Measurements from ENCODE around the gene STKLD1.
A peak's percentile ranks its signal among the peaks of the same experiment; 100 is the strongest.

The STKLD1 gene

DNA sequence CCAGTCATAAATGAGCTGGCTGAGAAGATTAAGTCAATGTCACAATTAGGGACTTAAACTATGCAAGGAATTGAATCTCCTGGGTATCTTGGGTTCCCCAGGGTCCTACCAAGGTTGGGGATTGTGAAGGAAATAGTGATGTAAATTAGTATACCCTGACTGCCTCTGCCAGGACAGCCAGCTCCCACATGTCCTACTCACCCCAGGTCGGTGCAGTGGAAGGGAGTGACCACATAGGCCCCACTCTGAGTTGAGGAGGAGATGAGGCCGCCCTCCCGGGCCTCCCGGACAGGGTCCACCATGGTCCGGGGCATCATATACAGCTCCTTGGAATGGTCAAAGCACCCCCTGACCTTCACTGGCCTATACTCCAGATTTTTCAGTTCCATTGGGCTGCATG lies 22.6 kb upstream of the STKLD1 start:
- peak overlapping the region; percentile 75 for H3K27ac ChIP-seq
- TF ChIP-seq, protein P1, sequence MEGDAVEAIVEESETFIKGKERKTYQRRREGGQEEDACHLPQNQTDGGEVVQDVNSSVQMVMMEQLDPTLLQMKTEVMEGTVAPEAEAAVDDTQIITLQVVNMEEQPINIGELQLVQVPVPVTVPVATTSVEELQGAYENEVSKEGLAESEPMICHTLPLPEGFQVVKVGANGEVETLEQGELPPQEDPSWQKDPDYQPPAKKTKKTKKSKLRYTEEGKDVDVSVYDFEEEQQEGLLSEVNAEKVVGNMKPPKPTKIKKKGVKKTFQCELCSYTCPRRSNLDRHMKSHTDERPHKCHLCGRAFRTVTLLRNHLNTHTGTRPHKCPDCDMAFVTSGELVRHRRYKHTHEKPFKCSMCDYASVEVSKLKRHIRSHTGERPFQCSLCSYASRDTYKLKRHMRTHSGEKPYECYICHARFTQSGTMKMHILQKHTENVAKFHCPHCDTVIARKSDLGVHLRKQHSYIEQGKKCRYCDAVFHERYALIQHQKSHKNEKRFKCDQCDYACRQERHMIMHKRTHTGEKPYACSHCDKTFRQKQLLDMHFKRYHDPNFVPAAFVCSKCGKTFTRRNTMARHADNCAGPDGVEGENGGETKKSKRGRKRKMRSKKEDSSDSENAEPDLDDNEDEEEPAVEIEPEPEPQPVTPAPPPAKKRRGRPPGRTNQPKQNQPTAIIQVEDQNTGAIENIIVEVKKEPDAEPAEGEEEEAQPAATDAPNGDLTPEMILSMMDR (conservative IDR thresholded peaks at IDR 0.05; ENCODE audit: low read depth), result no peak
- POLR2A ChIA-PET (ENCODE audit: low non-redundant PET), result no interaction called here
- CTCF ChIA-PET, result no interaction called here
- DNase-seq (ENCODE audit: low spot score), result no peak

DNA sequence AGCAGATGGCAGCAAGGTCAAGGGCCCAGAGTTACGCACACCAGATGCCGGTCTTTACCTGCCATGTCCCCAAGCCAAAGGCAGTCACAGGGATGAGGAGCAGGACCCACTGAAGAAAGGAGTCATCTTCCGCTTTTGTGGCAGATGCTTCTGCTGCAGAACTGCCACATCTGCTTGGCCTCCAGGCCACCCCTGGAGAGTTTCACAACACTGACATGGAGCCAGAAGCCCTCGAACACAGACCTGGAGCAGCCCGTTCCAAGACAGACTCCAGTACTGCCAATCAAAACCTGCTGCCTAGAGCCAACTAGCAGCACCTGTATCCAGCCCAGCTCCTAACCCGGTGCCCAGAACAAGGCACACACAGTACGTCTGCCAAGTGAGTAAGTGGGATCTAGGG lies 21.4 kb upstream of the STKLD1 start:
- POLR2A ChIA-PET (ENCODE audit: low non-redundant PET), result interaction anchor here (0.8 to 1.1 kb wide), 2 partner anchors 17 to 62 kb away, joined by 3 to 4 read pairs; no protein-coding TSS in a partner anchor
- DNase-seq (ENCODE audit: low spot score), result no peak
- H3K27ac ChIP-seq, result peak overlapping the region; percentile 75

DNA sequence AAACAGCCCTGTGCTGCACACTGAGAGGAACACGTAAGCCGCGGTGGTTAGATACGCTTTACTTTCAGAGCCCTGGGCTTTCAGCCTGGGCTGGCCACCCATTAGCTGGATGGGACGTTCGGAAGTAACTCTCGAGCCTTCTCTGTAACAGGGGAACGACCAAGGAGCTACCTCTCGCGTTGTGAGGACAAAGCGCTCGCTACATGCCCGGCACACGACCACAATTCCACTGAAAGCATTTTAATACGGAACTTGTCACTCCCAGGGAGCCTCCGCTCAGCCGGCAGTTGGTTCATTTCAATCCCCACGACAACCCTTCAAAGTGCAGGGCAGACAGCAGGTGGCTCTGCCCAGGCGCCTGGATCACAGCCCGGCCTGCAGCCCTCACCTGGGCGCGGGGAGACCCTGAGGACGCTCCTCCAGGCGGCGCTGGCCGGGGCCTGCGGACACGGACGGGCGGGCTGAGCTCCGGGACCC lies 20.2 kb upstream of the STKLD1 start:
- ChIA-PET POLR2A (ENCODE audit: low non-redundant PET) (interaction anchor here (0.7 to 1.5 kb wide), 4 partner anchors 10 to 668 kb away, joined by 3 to 8 read pairs (median 4); no protein-coding TSS in a partner anchor), CTCF (interaction anchor here (0.7 to 2.2 kb wide), 4 partner anchors 14 to 131 kb away, joined by 3 to 11 read pairs (median 7); no protein-coding TSS in a partner anchor)
- TF ChIP-seq, protein P1 (conservative IDR thresholded peaks at IDR 0.05; ENCODE audit: low read depth), result no peak
- no peak for DNase-seq (ENCODE audit: low spot score)
- H3K27ac ChIP-seq, result peak overlapping the region; percentile 75

More for the DNA sequence above, 21.4 kb upstream of the STKLD1 start:
- TF ChIP-seq, protein P1 (conservative IDR thresholded peaks at IDR 0.05; ENCODE audit: low read depth), result no peak
- CTCF ChIA-PET, result interaction anchor here (0.6 to 2.2 kb wide), 2 partner anchors 49 to 1689 kb away, joined by 5 to 11 read pairs; no protein-coding TSS in a partner anchor

DNA sequence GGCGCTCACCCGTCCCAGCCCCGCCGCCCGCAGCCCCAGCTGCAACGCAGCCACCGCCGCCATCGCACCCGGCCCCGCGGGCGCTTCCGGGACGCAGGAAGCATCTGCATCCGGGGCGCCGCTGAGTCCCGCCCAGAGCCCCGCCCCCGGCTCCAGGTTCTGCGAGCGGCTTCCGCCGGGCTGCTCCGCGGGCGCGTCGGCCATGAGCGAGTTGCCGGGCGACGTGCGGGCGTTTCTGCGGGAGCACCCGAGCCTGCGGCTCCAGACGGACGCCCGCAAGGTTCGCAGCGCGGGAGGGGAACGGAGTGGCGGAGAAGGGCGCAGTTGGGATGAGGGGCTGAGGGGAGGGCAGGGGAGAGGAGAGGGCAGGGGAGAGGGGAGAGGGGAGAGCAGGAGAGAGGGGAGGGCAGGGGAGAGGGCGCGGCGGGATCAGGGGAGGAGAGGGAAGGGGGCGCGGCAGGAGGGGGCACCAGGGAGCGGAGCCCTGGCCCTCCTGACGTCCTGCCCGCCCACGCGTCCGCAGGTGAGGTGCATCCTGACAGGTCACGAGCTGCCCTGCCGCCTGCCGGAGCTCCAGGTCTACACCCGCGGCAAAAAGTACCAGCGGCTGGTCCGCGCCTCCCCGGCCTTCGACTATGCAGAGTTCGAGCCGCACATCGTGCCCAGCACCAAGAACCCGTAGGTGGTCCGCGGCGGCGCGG lies 19.6 kb upstream of the STKLD1 start, which contains the start of the genes SURF1 and SURF2:
SURF1 (minus strand) TSS at position 97 of the 701 bp plus-strand sequence; CDS start at position 63, 34 bp downstream.
SURF2 (plus strand) TSS at position 160 of the 701 bp plus-strand sequence; CDS start at position 203, 43 bp downstream.
- ChIA-PET CTCF (interaction anchor here (0.6 to 2.2 kb wide), 5 partner anchors 10 to 334 kb away, joined by 3 to 11 read pairs (median 4); no protein-coding TSS in a partner anchor), POLR2A (ENCODE audit: low non-redundant PET) (interaction anchor here (0.7 to 1.5 kb wide), 3 partner anchors 9 to 667 kb away, joined by 3 to 9 read pairs (median 4); partner anchors contain the start of genes MED22 and RPL7A)
- DNase-seq (ENCODE audit: low spot score), result peak; percentile 94
- H3K27ac ChIP-seq, result peak within 1 kb of the TSS; percentile 75
- TF ChIP-seq, protein P1 (conservative IDR thresholded peaks at IDR 0.05; ENCODE audit: low read depth), result peak; percentile 28

DNA sequence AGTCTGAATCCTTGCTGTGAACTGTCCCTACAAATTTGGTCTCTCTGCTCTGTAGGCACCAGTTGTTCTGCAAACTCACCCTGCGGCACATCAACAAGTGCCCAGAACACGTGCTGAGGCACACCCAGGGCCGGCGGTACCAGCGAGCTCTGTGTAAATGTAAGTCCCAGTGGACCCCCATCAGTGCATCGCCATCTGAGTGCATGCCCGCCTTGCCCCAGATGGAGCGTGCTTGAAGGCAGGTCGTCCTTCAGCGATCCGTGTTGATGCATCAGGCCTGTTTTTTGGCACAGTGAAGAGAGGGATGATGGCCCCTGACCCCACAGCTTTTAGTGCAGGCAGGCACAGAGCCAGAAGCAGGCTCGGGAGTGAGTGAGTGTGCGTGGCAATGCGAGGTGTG lies 18.5 kb upstream of the STKLD1 start:
- DNase-seq (ENCODE audit: low spot score), result no peak
- ChIA-PET POLR2A (ENCODE audit: low non-redundant PET) (interaction anchor here (1.3 kb wide), 1 partner anchor 10 kb away, joined by 9 read pairs; the partner anchor contains the start of genes MED22 and RPL7A), CTCF (interaction anchor here (0.6 to 1.8 kb wide), 3 partner anchors 11 to 255 kb away, joined by 4 to 11 read pairs (median 4); no protein-coding TSS in a partner anchor)
- H3K27ac ChIP-seq, result peak overlapping the region; percentile 75
- TF ChIP-seq, protein P1 (conservative IDR thresholded peaks at IDR 0.05; ENCODE audit: low read depth), result no peak
